HS-5 (cell line): Measurements from ENCODE around the gene DEPDC7.

ENCODE experiments used
- DNase-seq: peaks from one replicate; pipeline ENCODE4 v3.0.0-alpha.2; 2012; ENCODE audit warnings: low read depth

DEPDC7 gene

GRCh38 chr11:33062137-33062536, 46.5 kb downstream of the DEPDC7 start:
- no peak for DNase-seq

- DNase-seq, result peak; percentile 59
These were observed 47.7 kb downstream of the DEPDC7 start for GRCh38 chr11:33063326-33063881.

- no peak for DNase-seq
These were observed 48.6 kb downstream of the DEPDC7 start for GRCh38 chr11:33064033-33064825.

GRCh38 chr11:33064866-33065265, 49.2 kb downstream of the DEPDC7 start:
- DNase-seq, result no peak

- no peak for DNase-seq
These were observed 49.9 kb downstream of the DEPDC7 start for GRCh38 chr11:33065445-33066178.

GRCh38 chr11:33067294-33067693, 51.6 kb downstream of the DEPDC7 start:
- DNase-seq, result no peak

GRCh38 chr11:33068611-33069340, 53.1 kb downstream of the DEPDC7 start:
- no peak for DNase-seq

GRCh38 chr11:33072465-33072864, 56.8 kb downstream of the DEPDC7 start:
- no peak for DNase-seq
